Measurements from ENCODE around the gene DKKL1.
"Not testable (repeated sequence)": the region's sequence is repeated elsewhere in the genome, so short reads cannot be mapped to it uniquely, and the experiment has no call there.

The DKKL1 gene

DNA sequence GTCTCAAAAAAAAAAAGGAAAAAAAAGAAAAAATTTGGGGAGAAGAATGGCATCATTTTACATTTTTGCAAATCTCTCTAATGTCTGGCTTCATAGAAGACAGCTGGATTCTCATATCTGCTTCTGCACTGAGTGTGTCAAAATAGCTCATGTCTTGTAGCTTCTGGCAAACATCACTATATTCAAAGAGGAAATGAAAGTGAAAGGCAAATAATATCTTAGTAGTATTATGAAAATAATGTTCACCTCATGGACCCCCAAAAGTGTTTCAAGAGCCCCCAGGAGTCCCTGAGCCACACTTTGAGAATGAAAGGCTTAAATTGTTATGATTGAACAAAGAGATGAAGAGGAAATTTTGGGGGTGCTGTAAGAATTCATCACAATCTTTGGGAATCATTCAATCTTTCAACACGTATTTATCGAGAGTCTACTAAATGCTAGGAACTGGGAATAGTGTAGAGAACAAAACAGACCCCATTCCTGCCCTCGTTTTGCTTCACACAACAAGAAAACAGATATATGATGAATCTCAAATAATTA is 37.4 kb upstream of the DKKL1 start:
- no peak for DNase-seq (ENCODE audit: low spot score)
- CTCF ChIA-PET = no interaction called here
- POLR2A ChIA-PET (ENCODE audit: low non-redundant PET) = no interaction called here
- no peak overlapping the region for H3K27ac ChIP-seq
- TF ChIP-seq, protein P1, sequence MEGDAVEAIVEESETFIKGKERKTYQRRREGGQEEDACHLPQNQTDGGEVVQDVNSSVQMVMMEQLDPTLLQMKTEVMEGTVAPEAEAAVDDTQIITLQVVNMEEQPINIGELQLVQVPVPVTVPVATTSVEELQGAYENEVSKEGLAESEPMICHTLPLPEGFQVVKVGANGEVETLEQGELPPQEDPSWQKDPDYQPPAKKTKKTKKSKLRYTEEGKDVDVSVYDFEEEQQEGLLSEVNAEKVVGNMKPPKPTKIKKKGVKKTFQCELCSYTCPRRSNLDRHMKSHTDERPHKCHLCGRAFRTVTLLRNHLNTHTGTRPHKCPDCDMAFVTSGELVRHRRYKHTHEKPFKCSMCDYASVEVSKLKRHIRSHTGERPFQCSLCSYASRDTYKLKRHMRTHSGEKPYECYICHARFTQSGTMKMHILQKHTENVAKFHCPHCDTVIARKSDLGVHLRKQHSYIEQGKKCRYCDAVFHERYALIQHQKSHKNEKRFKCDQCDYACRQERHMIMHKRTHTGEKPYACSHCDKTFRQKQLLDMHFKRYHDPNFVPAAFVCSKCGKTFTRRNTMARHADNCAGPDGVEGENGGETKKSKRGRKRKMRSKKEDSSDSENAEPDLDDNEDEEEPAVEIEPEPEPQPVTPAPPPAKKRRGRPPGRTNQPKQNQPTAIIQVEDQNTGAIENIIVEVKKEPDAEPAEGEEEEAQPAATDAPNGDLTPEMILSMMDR (conservative IDR thresholded peaks at IDR 0.05; ENCODE audit: low read depth) = no peak

DNA sequence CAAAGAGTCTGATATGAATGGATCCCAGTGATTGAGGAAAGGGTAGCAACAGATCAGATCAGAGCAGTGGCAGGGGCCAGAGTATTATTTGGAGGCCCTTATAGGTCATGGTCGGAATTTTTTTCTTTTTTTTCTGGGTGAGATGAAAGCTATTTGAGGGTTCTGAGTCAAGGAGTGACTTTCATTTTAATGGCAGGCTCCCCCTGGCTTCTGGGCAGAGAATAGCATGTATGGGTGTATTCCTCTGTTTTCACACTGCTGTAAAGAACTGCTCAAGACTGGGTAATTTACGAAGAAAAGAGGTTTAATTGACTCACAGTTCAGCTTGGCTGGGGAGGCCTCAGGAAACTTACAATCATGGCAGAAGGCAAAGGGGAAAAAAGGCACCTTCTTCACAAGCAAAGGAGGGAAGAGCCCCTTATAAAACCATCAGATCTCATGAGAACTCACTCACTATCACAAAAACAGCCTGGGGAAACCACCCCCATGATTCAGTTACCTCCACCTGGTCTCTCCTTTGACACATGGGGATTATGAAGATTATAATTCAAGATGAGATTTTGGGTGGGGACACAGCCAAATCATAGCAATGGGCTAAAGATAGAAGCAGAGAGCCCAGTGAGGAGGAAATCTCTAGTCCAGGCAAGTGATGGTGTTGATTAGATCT is 35.7 kb upstream of the DKKL1 start:
- POLR2A ChIA-PET (ENCODE audit: low non-redundant PET) = no interaction called here
- no peak overlapping the region for H3K27ac ChIP-seq
- TF ChIP-seq, protein P1 (conservative IDR thresholded peaks at IDR 0.05; ENCODE audit: low read depth) = peak; percentile 63
- CTCF ChIA-PET = interaction anchor here (0.6 to 2.2 kb wide), 7 partner anchors 10 to 102 kb away, joined by 3 to 13 read pairs (median 5); no protein-coding TSS in a partner anchor
- peak; percentile 41 for DNase-seq (ENCODE audit: low spot score)

DNA sequence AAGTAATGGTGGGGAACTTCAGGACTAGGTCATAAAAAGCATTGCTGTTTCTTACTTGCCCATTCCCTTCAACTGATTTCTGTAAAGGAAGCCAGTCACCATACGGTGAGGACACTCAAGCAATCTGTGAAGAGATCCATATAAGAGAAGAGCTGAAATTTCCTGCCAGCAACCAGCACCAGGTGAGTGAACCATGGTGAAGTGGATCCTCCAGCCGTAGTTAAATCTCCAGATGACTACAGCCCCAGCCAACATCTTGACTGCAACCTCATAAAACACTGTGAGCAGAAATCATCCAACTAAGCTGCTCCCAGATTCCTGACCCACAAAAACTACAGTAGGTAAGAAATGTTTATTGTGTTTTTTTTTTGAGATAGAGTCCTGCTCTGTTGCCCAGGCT is 34.9 kb upstream of the DKKL1 start:
- CTCF ChIA-PET = interaction anchor here (0.6 to 2.2 kb wide), 3 partner anchors 23 to 103 kb away, joined by 4 to 13 read pairs (median 4); no protein-coding TSS in a partner anchor
- DNase-seq (ENCODE audit: low spot score) = no peak
- H3K27ac ChIP-seq = no peak overlapping the region
- POLR2A ChIA-PET (ENCODE audit: low non-redundant PET) = no interaction called here
- TF ChIP-seq, protein P1 (conservative IDR thresholded peaks at IDR 0.05; ENCODE audit: low read depth) = no peak

DNA sequence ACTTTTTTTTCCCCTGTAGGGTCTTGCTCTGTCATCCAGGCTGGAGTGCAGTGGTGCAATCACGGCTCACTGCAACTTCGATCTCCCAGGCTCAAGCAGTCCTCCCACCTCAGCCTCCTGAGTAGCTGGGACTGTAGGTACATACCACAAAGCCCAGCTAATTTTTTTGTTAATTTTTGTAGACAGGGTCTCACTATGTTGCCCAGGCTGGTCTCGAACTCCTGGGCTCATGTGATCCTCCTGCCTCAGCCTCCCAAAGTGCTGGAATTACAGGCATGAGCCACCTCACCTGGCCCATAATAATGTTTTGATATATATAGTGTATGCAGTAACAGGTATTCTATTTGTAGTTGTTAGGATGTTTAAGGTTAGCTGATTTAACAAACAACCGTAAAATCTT is 32.5 kb upstream of the DKKL1 start:
- DNase-seq (ENCODE audit: low spot score); CTCF ChIA-PET; POLR2A ChIA-PET (ENCODE audit: low non-redundant PET); H3K27ac ChIP-seq: not testable (repeated sequence)

DNA sequence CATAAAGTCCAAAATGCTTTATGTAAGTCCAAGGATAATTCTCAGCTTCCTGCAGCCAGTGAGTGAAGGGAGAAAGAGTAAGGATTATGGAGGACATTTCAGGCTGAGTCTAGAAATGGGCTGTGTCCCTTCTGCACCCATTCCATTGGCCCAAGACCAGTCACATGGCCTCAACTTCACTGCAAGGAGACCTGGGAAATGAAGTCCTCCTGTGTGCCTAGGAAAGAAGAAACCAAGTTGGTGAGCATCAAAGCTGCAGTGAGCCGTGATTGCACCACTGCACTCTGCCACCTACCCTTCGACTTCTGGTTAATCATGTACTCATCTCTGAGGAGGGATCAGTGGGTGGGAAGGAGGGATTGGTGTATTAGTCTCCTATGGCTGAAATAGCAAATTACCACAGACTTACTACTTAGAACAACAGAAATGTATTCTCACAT is 32.0 kb upstream of the DKKL1 start:
- TF ChIP-seq, protein P1 (conservative IDR thresholded peaks at IDR 0.05; ENCODE audit: low read depth) = no peak
- no peak overlapping the region for H3K27ac ChIP-seq
- DNase-seq (ENCODE audit: low spot score) = peak; percentile 57
- CTCF ChIA-PET = interaction anchor here (0.6 kb wide), 1 partner anchor 10 kb away, joined by 3 read pairs; no protein-coding TSS in a partner anchor
- POLR2A ChIA-PET (ENCODE audit: low non-redundant PET) = no interaction called here

DNA sequence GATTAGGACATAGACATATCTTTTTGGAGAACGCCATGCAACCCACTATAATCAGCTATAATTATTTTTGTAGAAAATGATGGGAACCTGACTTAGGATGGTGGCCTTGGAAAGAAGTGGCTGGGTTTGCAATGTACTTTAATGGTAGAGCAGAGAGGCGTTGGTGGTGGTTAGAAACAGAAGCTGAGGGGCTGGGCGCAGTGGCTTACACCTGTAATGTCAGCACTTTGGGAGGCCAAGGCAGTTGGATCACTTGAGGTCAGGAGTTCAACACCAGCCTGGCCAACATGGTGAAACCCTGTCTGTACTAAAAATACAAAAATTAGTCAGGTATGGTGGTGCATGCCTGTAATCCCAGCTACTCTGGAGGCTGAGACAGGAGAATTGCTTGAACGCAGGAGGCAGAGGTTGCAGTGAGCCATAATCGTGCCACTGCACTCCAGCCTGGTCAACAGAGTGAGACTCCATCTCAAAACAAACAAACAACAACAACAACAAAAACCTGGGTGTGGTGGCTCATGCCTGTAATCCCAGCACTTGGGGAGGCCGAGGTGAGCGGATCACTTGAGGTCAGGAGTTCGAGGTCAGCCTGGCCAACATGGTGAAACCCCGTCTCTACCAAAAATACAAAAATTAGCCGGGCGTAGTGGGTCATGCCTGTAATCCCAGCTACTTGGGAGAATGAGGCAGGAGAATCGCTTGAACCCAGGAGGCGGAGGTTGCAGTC is 30.8 kb upstream of the DKKL1 start:
- DNase-seq (ENCODE audit: low spot score); POLR2A ChIA-PET (ENCODE audit: low non-redundant PET); H3K27ac ChIP-seq; CTCF ChIA-PET: not testable (repeated sequence)

DNA sequence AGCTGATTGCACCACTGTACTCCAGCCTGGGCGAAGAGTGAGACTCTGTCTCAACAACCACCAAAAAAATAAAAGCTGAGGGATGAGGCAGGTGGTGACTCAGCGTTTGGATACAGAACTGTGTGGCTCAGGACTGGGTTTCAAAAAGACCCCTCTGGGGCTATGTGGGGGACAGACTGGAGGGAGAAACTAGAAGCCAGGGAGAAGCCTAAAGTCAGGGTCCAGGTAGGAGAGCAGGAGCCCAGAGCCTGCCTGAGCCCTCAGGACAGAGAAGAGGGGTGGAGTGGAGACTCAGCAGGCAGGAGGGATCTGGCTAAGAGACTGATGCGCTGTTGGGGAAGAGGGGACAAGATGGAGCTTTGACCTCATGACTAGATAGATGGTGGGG is 30.3 kb upstream of the DKKL1 start:
- H3K27ac ChIP-seq = no peak overlapping the region; the same call in 1 of the 2 replicates
- CTCF ChIA-PET = no interaction called here

More for the DNA sequence above, 30.3 kb upstream of the DKKL1 start:
- POLR2A ChIA-PET (ENCODE audit: low non-redundant PET) = no interaction called here
- DNase-seq (ENCODE audit: low spot score) = no peak
- TF ChIP-seq, protein P1 (conservative IDR thresholded peaks at IDR 0.05; ENCODE audit: low read depth) = no peak
